Thoracic aorta (tissue), 2 donors: ENCODE results near the gene VWA8. TPM values are rescaled to one million over a fixed set of nuclear protein-coding genes. Genes with fewer than 3 reads are reported as not detected.
A peak's percentile ranks its signal among the peaks of the same experiment; 100 is the strongest.
"Not testable (repeated sequence)": the region's sequence is repeated elsewhere in the genome, so short reads cannot be mapped to it uniquely, and the experiment has no call there.

Experiments used
- ATAC-seq: fragments of 150-250 bp; one replicate; pipeline ENCODE4 v1.8.0; 2017; ENCODE audit warnings: low read depth; ENCODE audit not compliant: insufficient number of reproducible peaks, low FRiP score
- DNase-seq: peaks from one replicate; pipeline ENCODE4 v3.0.0-alpha.2; 2020; ENCODE audit warnings: low spot score
- H3K27ac ChIP-seq, 2 donors: fragments of 200-600 bp; sonication (generic); 1 replicate in 1 of 2; 2 replicates in 1 of 2; pipeline ENCODE4 v1.5.1; 2016; ENCODE audit warnings: mild to moderate bottlenecking in 2 of 2, moderate library complexity in 2 of 2
- H3K27me3 ChIP-seq: fragments of 200-600 bp; sonication (generic); replicated peaks from 2 replicates; pipeline ENCODE4 v1.6.0; 2016; ENCODE audit warnings: mild to moderate bottlenecking; ENCODE audit not compliant: insufficient read depth
- H3K36me3 ChIP-seq: fragments of 200-600 bp; sonication (generic); one replicate; pipeline ENCODE4 v1.5.1; 2016
- H3K4me1 ChIP-seq, 2 donors: fragments of 200-600 bp; sonication (generic); 1 replicate in 1 of 2; 2 replicates in 1 of 2; pipeline versions ENCODE4 v1.5.1 to v1.6.0; 2016; ENCODE audit warnings: low read depth in 2 of 2, mild to moderate bottlenecking in 1 of 2; ENCODE audit not compliant: control insufficient read depth in 1 of 2
- H3K4me3 ChIP-seq: fragments of 200-600 bp; sonication (generic); 2 replicates; pipeline ENCODE4 v1.5.1; 2016; ENCODE audit warnings: mild to moderate bottlenecking
- H3K9me3 ChIP-seq: fragments of 200-600 bp; sonication (generic); 2 replicates; pipeline ENCODE4 v1.5.1; 2016
- CTCF ChIP-seq: fragments of 200-600 bp; sonication (generic); IDR thresholded peaks from one replicate; pipeline ENCODE4 v1.5.1; 2019; ENCODE audit warnings: antibody characterized with exemption
- total RNA-seq, 2 donors: library from RNA; depleted of rRNA; stranded (reverse); fragments of >200 nt; gene quantifications; one replicate each; pipeline versions ENCODE4 v1.1.0 to v1.2.3, GENCODE V29; 2016

VWA8 gene
- total RNA-seq, 2 donors from 2014 or later, result 19.8 to 25.3 TPM

- Histone ChIP-seq H3K36me3 (peaks cover 4% of the 10 kb centered on the region), H3K4me3 (no peak overlapping the region), H3K27me3 (no peaks in the 10 kb centered on the region), H3K9me3 (no peaks in the 10 kb centered on the region), H3K4me1 (peaks cover 0 to 9% of the 10 kb centered on the region in 2 donors), H3K27ac (no peak overlapping the region)
- no peak for DNase-seq
- TF ChIP-seq CTCF, result no peak
- no peak for ATAC-seq
Observed at GRCh38 chr13:41812851-41813250, 148.1 kb downstream of the VWA8 start.

- Histone ChIP-seq H3K27me3 (no peaks in the 10 kb centered on the region), H3K27ac (no peak overlapping the region), H3K9me3 (no peaks in the 10 kb centered on the region), H3K36me3 (peaks cover 4% of the 10 kb centered on the region), H3K4me1 (peaks cover 0 to 9% of the 10 kb centered on the region in 2 donors), H3K4me3 (no peak overlapping the region)
- no peak for ATAC-seq
- TF ChIP-seq CTCF, result no peak
- no peak for DNase-seq
Observed at GRCh38 chr13:41812237-41812636, 148.7 kb downstream of the VWA8 start.

GRCh38 chr13:41811588-41812021 is 149.3 kb downstream of the VWA8 start:
- Histone ChIP-seq H3K4me3 (peak overlapping the region; percentile 33), H3K9me3 (no peaks in the 10 kb centered on the region), H3K27ac (no peak overlapping the region), H3K36me3 (peaks cover 4% of the 10 kb centered on the region), H3K4me1 (peaks cover 0 to 9% of the 10 kb centered on the region in 2 donors), H3K27me3 (no peaks in the 10 kb centered on the region)
- DNase-seq (no peak), ATAC-seq (no peak)
- TF ChIP-seq CTCF, result no peak

- ATAC-seq (no peak), DNase-seq (no peak)
- H3K27ac ChIP-seq, result no peak overlapping the region
- H3K4me1 ChIP-seq, result peaks cover 0 to 9% of the 10 kb centered on the region in 2 donors
- H3K4me3 ChIP-seq, result no peak overlapping the region
- no peaks in the 10 kb centered on the region for H3K27me3 ChIP-seq
- no peaks in the 10 kb centered on the region for H3K36me3 ChIP-seq
- H3K9me3 ChIP-seq, result no peaks in the 10 kb centered on the region
- no peak for TF ChIP-seq CTCF
Observed at GRCh38 chr13:41809962-41810361, 150.9 kb downstream of the VWA8 start.

GRCh38 chr13:41803445-41803735 is 157.5 kb downstream of the VWA8 start:
- H3K4me1 ChIP-seq, ATAC-seq: not testable (repeated sequence)

GRCh38 chr13:41802684-41803444 is 158.0 kb downstream of the VWA8 start:
- Histone ChIP-seq H3K9me3 (no peaks in the 10 kb centered on the region), H3K4me1 (no peaks in the 10 kb centered on the region), H3K27me3 (no peaks in the 10 kb centered on the region), H3K36me3 (no peaks in the 10 kb centered on the region), H3K27ac (no peak overlapping the region), H3K4me3 (no peak overlapping the region)
- DNase-seq (no peak), ATAC-seq (no peak)
- no peak for TF ChIP-seq CTCF

More at GRCh38 chr13:41803445-41803735, 157.5 kb downstream of the VWA8 start:
- H3K9me3 ChIP-seq, DNase-seq, H3K27ac ChIP-seq, H3K27me3 ChIP-seq, H3K4me3 ChIP-seq, H3K36me3 ChIP-seq: not testable (repeated sequence)
